RKO (cell line): Measurements from ENCODE around the gene ELL2.
"Not testable (repeated sequence)": the region's sequence is repeated elsewhere in the genome, so short reads cannot be mapped to it uniquely, and the experiment has no call there.

Experiments
- DNase-seq: peaks from one replicate; pipeline ENCODE4 v3.0.0-alpha.2; 2016; ENCODE audit warnings: low spot score

The ELL2 gene

GRCh38 chr5:95930141-95930930, 31.3 kb downstream of the ELL2 start:
- no peak for DNase-seq

DNA sequence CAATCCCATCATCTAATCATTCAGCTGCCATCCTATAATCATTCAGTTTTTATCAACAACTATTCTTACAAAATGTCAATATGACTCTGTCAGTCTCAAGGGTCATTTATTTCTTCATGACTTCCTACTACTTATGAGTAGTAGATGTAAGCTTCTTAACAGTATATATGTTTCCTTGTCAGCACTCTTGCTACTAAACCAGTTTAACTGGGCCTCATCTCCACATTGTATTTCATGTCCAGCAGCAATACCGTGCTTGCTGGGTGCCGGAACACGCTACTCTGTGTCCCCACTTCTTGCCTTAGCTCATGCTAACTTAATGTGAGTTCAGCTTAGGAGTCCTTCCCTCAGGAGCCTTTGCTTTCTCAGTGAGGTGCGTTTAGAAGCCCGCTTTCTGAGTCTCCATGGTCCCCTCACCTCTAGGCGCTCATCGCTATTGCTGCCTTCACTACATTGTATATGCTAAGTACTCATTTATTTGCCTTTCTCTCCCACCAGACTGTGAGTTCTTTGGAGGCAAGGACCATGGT, 32.9 kb downstream of the ELL2 start:
- DNase-seq = no peak

- DNase-seq = no peak
Observed at GRCh38 chr5:95927927-95928723, 33.5 kb downstream of the ELL2 start.

DNA sequence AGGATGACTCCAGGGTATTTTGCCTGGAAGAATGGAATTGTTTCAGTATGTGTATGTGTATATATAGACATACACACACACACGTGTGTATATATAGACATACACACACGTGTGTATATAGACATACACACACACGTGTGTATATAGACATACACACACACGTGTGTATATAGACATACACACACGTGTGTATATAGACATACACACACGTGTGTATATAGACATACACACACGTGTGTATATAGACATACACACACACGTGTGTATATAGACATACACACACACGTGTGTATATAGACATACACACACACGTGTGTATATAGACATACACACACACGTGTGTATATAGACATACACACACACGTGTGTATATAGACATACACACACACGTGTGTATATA, 34.4 kb downstream of the ELL2 start:
- not testable (repeated sequence) for DNase-seq

- no peak for DNase-seq
Observed at GRCh38 chr5:95925939-95926338, 35.7 kb downstream of the ELL2 start.

DNA sequence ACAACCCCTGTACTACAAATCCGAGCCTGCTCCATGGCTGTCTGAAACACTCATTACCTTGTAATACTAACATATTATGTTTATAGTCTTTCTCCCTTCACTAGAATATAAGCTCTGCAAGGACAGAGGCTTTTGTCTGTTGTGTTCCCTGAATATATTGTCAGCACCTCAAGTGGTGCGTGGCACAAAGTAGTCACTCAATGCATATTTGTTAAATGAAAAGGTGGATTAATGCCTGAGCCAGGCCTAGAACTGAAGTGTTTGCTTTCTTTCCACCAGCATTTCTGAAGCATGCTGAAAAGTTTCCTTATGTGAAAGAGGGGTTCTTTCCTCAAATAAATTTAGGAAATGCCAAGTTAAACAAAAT, 36.3 kb downstream of the ELL2 start:
- no peak for DNase-seq

- DNase-seq = no peak
Observed at GRCh38 chr5:95924720-95925377, 36.8 kb downstream of the ELL2 start.

DNA sequence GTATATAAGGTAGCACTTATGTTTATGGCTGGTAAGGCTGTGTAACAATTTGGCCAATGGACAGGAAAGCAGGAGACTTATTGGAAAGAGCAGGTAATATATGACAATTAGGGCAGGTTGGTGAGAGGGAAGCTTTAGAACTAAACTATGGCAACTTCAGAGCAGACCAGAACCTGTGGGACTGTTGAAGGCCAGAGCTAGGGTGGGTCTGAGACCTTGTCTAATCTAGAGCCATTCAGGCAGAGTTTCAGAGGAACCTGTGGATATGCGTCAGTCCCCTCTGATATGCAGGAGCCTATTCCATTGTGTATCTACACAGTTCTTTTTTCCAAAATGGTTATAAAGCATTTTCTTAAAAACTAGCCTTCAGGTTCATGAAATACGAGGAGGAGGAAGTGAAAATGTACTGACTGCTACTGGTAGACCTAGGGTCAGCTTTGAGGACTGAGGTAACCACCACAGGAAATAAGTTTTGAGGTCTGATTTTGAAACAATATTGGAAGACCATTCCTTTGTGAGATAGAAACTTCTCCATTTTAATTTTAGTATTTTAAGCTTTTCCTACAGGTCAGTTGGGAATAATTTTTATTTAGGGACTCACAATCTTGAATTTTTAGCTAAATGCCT, 37.6 kb downstream of the ELL2 start:
- no peak for DNase-seq

GRCh38 chr5:95922798-95923197, 38.9 kb downstream of the ELL2 start:
- no peak for DNase-seq

DNA sequence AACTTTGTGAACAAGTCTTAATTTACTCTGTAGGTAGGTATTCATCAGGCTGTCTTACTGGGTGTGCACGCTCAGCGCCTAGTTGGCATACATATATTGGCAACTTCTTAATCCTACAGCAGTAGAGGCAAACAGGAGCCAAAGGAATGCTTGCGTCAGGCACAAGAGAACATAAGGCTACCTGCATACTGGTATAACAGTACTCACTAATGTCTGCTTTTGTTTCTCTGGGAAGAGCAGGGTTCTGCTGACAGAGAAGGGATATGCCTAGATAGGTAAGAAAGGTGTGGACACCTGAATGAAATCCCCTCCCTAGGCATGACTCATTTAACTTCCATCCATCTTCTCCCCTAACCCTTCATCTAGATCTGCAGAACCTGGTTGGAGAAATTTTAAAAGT, 40.1 kb downstream of the ELL2 start:
- DNase-seq = no peak

DNA sequence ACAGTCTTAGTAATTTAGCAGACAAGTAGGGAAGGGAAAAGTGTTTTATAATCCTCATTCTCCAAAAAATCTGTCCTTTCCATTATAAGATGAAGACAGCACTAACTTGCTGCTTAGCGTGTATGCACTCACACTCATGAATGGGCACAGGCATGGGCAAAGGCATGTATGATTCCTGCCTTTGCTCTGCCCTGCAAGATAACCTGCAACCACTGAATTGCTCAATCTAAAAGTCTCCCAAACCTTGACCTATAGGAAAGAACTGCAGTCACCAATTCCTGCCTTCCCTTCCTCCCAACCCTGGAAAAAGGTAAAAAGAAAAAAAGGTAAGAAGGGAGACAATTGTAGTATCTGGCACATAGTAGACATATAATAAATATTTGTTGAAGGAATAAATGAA, 40.8 kb downstream of the ELL2 start:
- DNase-seq = no peak

- no peak for DNase-seq
Observed at GRCh38 chr5:95919658-95920057, 42.0 kb downstream of the ELL2 start.

DNA sequence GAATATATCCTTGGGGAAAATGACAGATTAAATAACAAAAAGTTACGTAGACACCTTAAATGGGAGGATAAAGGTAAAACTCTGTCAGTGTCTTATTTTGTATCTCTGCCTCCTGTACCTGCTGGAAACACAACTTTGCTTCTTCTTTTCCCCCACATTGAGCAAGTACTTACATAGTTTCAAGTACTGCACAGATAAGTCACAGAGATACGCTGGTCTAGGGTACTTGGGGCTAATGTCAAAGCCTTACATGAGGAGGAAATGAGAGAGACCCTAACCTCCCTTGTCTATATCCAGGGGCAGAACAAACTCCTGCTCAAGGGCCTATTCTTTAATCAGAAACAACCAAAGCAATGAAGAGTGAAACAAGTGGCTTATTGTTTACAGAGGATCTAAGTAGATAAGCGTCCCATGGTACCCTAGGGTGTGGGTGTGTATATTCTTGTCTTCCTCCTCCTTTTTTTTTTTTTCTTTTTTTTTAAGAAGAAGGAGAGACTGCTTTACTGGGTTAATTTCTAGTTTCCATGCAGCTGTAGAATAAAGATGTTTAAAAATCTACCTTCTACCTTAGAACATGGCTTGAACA, 43.1 kb downstream of the ELL2 start:
- DNase-seq = no peak

DNA sequence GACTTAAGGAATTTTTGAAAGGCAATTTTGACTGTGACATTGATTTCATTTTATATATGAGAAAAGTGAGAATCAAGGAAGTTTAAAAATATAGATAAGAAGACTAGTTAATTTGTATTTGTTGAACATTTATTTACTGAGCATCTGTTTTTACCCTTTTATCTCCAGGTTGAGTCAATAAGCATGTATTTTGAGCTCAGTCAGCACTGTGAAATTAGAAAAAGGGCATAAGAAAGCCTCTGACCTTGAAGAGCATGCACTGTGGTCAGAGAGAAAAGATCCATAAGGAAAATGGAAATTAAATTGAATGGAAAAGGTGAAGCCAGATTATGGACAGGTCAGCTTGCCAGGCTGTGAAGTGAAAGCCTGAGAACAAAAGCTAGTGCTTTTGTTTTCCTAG, 44.4 kb downstream of the ELL2 start:
- DNase-seq = no peak

DNA sequence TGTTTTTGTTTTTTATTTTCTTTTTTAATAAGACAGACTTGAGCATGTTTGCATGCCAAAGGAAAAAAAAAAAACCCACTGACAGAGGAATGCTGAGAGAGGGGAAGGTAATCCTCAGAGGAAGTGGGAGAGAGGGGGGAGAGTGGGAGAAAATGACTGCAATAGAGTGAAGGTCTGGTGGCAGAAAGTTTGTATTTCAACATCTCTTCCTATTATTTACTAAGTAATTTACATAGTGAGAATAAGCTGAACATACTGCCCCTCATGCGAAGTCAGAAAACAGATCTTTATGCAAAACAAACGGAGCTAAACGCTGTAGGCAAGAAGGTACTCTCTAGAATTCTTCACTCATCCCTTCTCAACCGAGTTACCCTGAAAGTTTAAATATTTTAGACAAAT, 45.0 kb downstream of the ELL2 start:
- no peak for DNase-seq

DNA sequence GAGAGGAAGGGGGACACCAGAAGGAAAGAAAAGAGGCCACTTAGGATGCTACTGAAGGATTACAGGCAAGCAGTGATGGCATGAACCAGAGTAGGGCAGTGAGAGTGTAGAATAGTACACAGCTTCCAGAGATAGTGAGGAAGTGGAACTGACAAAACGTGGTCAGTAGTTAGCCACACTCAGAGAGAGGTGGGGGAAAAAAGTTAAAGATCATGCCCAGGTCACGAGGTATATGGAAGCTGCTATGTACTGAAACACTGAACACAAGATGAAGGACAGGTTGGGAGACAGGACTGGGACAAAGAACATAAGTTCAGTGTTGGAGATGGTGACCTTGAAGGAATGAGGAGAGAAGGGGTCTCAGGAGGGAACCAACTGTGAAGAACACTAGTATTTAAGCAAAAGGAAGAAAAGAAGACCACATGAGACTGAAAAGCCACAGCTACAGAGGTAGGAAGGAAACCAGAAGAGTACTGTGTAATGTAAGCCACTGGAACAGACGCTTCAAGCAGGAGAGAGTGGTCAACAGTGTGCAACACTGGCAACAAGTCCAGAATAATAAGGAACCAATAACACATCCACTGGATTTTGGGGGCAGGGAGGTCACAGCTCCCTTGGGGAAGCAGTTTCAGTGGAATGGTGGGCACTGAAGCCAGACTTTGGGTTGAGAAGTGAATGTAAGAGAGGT, 45.5 kb downstream of the ELL2 start:
- DNase-seq = no peak

DNA sequence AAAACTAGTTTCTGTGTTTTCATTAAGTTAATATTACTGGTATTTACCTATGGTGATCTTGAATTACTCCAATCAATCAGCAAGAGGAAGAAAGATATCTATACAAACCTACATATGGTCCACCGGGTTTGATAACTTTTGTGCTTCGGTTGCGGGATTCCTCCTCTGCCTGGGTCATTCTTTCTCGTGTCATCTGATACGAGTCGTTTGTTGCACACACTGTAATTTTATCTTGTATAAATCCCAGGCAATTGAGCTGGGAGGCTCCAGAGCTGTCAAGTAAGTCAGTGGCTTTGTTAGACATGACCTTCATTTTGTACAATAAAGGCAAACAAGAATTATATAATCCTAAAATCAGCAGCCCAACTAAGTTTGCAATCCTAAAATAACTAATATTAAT, 48.0 kb downstream of the ELL2 start:
- no peak for DNase-seq

DNA sequence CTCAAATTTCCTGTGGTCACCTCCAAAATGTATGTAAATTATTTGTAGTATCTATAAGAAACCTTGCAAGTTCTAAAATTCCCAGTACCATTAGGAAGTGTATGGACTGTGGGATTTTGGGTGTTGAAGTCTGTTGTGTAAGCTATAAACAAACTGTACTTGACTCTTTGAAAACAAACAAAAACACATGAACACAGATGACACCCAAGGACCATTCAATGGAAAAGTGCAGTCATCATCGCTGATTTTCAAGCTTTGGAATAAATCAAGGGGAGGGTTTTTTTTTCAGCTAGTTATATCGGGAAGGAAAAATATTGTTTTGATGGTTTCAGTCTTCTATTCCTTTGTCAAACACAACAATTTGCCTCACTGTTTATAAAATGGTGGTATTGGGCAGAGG, 49.6 kb downstream of the ELL2 start:
- no peak for DNase-seq

GRCh38 chr5:95910521-95910920, 51.1 kb downstream of the ELL2 start:
- no peak for DNase-seq

DNA sequence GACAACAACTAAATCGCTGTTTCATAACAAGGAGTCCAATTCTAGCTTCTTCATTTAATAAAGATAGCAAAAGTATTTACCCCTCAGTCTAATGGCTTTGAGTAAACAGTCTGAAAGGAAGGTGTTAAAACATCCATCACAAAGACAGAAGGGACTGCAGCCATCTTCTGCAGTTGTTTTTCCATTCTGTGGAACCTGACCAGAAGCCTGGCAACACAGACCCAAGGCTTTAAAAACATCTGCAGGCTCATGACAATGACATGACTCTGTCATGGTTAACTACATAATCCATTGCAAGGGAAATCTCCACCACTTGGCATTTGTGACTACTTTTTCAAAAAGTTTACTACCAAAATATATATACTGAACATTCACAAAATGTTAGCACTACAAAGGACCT, 51.9 kb downstream of the ELL2 start:
- no peak for DNase-seq

DNA sequence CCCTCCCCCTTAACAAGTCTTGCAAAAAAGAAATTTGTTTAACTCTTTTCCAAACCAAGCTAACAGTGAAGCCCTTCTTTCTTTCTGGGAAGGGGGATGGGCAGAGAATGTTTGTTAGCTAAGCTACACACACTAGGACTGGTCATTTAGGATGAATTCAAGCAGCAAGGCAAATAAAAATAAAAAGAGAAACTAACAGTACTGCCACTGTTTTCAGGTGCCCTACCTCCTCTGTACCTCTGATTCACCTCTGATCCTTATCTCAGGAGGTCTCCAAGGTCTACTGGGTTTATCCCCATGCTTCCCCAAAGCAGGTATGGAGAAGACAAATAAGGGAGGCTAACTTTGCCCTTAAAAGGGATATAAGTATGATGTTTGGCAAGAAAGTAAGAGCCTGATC, 52.9 kb downstream of the ELL2 start:
- no peak for DNase-seq
